HG02970 (cell line): Measurements from ENCODE around the gene SUSD4.

ENCODE experiments used
- ATAC-seq: cut with Tn5 transposase; IDR thresholded peaks from one replicate; pipeline ENCODE4 v1.9.1; 2021; ENCODE audit warnings: mild to moderate bottlenecking, moderate library complexity, moderate number of reproducible peaks; ENCODE audit not compliant: unreplicated experiment, low FRiP score

Gene SUSD4

GRCh38 chr1:223234170-223234514 lies 129.8 kb downstream of the SUSD4 start:
- no peak for ATAC-seq

GRCh38 chr1:223233410-223234169 lies 130.4 kb downstream of the SUSD4 start:
- ATAC-seq = no peak

GRCh38 chr1:223233019-223233409 lies 131.0 kb downstream of the SUSD4 start:
- ATAC-seq = no peak

- no peak for ATAC-seq
Measured at GRCh38 chr1:223231581-223231980, 132.4 kb downstream of the SUSD4 start.

- no peak for ATAC-seq
Measured at GRCh38 chr1:223231011-223231572, 132.9 kb downstream of the SUSD4 start.

GRCh38 chr1:223230161-223230881 lies 133.7 kb downstream of the SUSD4 start:
- no peak for ATAC-seq

- ATAC-seq = no peak
Measured at GRCh38 chr1:223229756-223230155, 134.2 kb downstream of the SUSD4 start.

- no peak for ATAC-seq
Measured at GRCh38 chr1:223228931-223229528, 134.9 kb downstream of the SUSD4 start.

GRCh38 chr1:223228201-223228600 lies 135.8 kb downstream of the SUSD4 start:
- no peak for ATAC-seq

GRCh38 chr1:223227486-223228196 lies 136.3 kb downstream of the SUSD4 start:
- no peak for ATAC-seq

GRCh38 chr1:223227031-223227430 lies 136.9 kb downstream of the SUSD4 start:
- ATAC-seq = no peak

GRCh38 chr1:223226271-223226670 lies 137.7 kb downstream of the SUSD4 start:
- ATAC-seq = no peak

- no peak for ATAC-seq
Measured at GRCh38 chr1:223225481-223225880, 138.5 kb downstream of the SUSD4 start.

- ATAC-seq = no peak
Measured at GRCh38 chr1:223225061-223225460, 138.9 kb downstream of the SUSD4 start.

GRCh38 chr1:223224465-223224864 lies 139.5 kb downstream of the SUSD4 start:
- no peak for ATAC-seq

GRCh38 chr1:223223091-223223995 lies 140.6 kb downstream of the SUSD4 start:
- no peak for ATAC-seq

GRCh38 chr1:223222377-223222776 lies 141.6 kb downstream of the SUSD4 start:
- ATAC-seq = no peak

GRCh38 chr1:223221686-223222085 lies 142.3 kb downstream of the SUSD4 start:
- ATAC-seq = no peak

GRCh38 chr1:223219846-223220610 lies 143.9 kb downstream of the SUSD4 start:
- ATAC-seq = no peak
